Measurements from ENCODE around the gene SLC22A14.

SLC22A14 gene

GRCh38 chr3:38325256-38325655 lies 43.2 kb downstream of the SLC22A14 start:
- TF ChIP-seq CTCF (IDR thresholded peaks at IDR 0.05; ENCODE audit: extremely low read depth, insufficient read depth, missing control alignments): no peak
- in situ Hi-C loops (cut with MboI; ENCODE audit: low pct_unique_long_range_greater_than_20kb, low sequenced_read_pairs, unreplicated experiment): no loop called here
- no peak for DNase-seq (ENCODE audit: low spot score)

- DNase-seq (ENCODE audit: low spot score): no peak
- TF ChIP-seq CTCF (IDR thresholded peaks at IDR 0.05; ENCODE audit: extremely low read depth, insufficient read depth, missing control alignments): no peak
- in situ Hi-C loops (cut with MboI; ENCODE audit: low pct_unique_long_range_greater_than_20kb, low sequenced_read_pairs, unreplicated experiment): no loop called here
These were observed 45.4 kb downstream of the SLC22A14 start for GRCh38 chr3:38327335-38328009.

- no peak for DNase-seq (ENCODE audit: low spot score)
- no peak for TF ChIP-seq CTCF (IDR thresholded peaks at IDR 0.05; ENCODE audit: extremely low read depth, insufficient read depth, missing control alignments)
- in situ Hi-C loops (cut with MboI; ENCODE audit: low pct_unique_long_range_greater_than_20kb, low sequenced_read_pairs, unreplicated experiment): no loop called here
These were observed 49.3 kb downstream of the SLC22A14 start for GRCh38 chr3:38331257-38332022.

- in situ Hi-C loops (cut with MboI; ENCODE audit: low pct_unique_long_range_greater_than_20kb, low sequenced_read_pairs, unreplicated experiment): no loop called here
- DNase-seq (ENCODE audit: low spot score): no peak
- TF ChIP-seq CTCF (IDR thresholded peaks at IDR 0.05; ENCODE audit: extremely low read depth, insufficient read depth, missing control alignments): no peak
These were observed 50.1 kb downstream of the SLC22A14 start for GRCh38 chr3:38332201-38332600.

- DNase-seq (ENCODE audit: low spot score): no peak
- no peak for TF ChIP-seq CTCF (IDR thresholded peaks at IDR 0.05; ENCODE audit: extremely low read depth, insufficient read depth, missing control alignments)
- in situ Hi-C loops (cut with MboI; ENCODE audit: low pct_unique_long_range_greater_than_20kb, low sequenced_read_pairs, unreplicated experiment): no loop called here
These were observed 52.3 kb downstream of the SLC22A14 start for GRCh38 chr3:38334142-38335055.

GRCh38 chr3:38335263-38335662 lies 53.2 kb downstream of the SLC22A14 start:
- DNase-seq (ENCODE audit: low spot score): no peak
- no peak for TF ChIP-seq CTCF (IDR thresholded peaks at IDR 0.05; ENCODE audit: extremely low read depth, insufficient read depth, missing control alignments)
- in situ Hi-C loops (cut with MboI; ENCODE audit: low pct_unique_long_range_greater_than_20kb, low sequenced_read_pairs, unreplicated experiment): no loop called here

Measured in GM13977 (cell line).